Ovary (tissue), 9 donors: ENCODE data around the gene HIVEP3. TPM values are rescaled to one million over a fixed set of nuclear protein-coding genes. Genes with fewer than 3 reads are reported as not detected.
A peak's percentile ranks its signal among the peaks of the same experiment; 100 is the strongest.

Experiments
- DNase-seq, 5 donors: peaks; one replicate each; pipeline ENCODE4 v3.0.0-alpha.2; 2019 to 2020
- H3K27ac ChIP-seq, 2 donors: fragments of 200-600 bp; one replicate each; pipeline versions ENCODE4 v1.5.1 to v1.8.0; 2019 to 2022
- H3K27me3 ChIP-seq: fragments of 200-600 bp; one replicate; pipeline ENCODE4 v1.8.0; 2022
- H3K36me3 ChIP-seq: fragments of 200-600 bp; sonication (generic); one replicate; pipeline ENCODE4 v1.5.1; 2019
- H3K4me1 ChIP-seq: one replicate; pipeline ENCODE4 v1.8.1; 2013; ENCODE audit warnings: mild to moderate bottlenecking, moderate library complexity; ENCODE audit not compliant: insufficient read depth
- H3K4me3 ChIP-seq: fragments of 200-600 bp; sonication (generic); one replicate; pipeline ENCODE4 v1.5.1; 2017
- H3K9me3 ChIP-seq, 2 donors: fragments of 200-600 bp in 1 of 2; sonication (generic) in 1 of 2; one replicate each; pipeline versions ENCODE4 v1.5.1 to v1.8.1; 2013 to 2019; ENCODE audit warnings: mild to moderate bottlenecking in 1 of 2, moderate library complexity in 1 of 2
- EP300 ChIP-seq: sonication (generic); formaldehyde crosslinking; IDR thresholded peaks from one replicate; pipeline ENCODE4 v1.6.1; 2017; ENCODE audit warnings: antibody characterized with exemption
- POLR2A ChIP-seq: fragments of 450-650 bp; IDR thresholded peaks from one replicate; pipeline ENCODE4 v1.6.1; 2017; ENCODE audit warnings: antibody characterized with exemption, mild to moderate bottlenecking, moderate library complexity
- WGBS, 3 donors: extraction: QIAGEN DNeasy Blood & Tissue Kit in 1 of 3; methylation state at CpG; one replicate each; pipeline versions ENCODE4 v1.1.5 to v1.1.7; 2013 to 2017; 5-methylcytosine and 5-hydroxymethylcytosine counted together
- intact Hi-C, 4 donors: fragments of 100-400 bp; cut with DNase I; formaldehyde crosslinking; loops; one replicate each; pipeline versions ENCODE4 v1.11.0 to v1.15.1; 2022 to 2023
- polyA plus RNA-seq, 2 donors: library from polyadenylated mRNA; stranded (reverse); fragments of 200-250 nt in 1 of 2; fragments of 350-450 nt in 1 of 2; fragmentation: Illumina TruSeq in 1 of 2; extraction: RNeasy Lipid Tissue Mini Kit (QIAGEN cat#74804) in 1 of 2; gene quantifications; one replicate each; pipeline ENCODE4 v1.2.3, GENCODE V29; 2013 to 2014
- total RNA-seq, 7 donors: library from RNA; depleted of rRNA in 2 of 7; stranded (reverse); fragments of >200 nt in 2 of 7; fragmentation: NEBNext Ultra II Directional in 3 of 7; extraction: Animal tissue kit (Norgen Biotek cat#: 25700) in 3 of 7; gene quantifications; one replicate each; pipeline versions ENCODE4 v1.1.0 to v1.2.4, GENCODE V29; 2016 to 2023
- TF ChIP-seq, protein P1 (sequence below), 3 donors: fragments of 450-650 bp in 2 of 3; fragments of 200-600 bp in 1 of 3; IDR thresholded peaks; one replicate each; pipeline versions ENCODE4 v1.5.1 to v1.8.0; 2016 to 2022; ENCODE audit warnings: antibody characterized with exemption in 3 of 3, mild to moderate bottlenecking in 1 of 3
- donor health status: DM: no; HTN: no; CAD: no; lungs with moderate emphysema.
- donor health status: DM: no; HTN: no; CAD: no.
- donor health status: Bipolar disorder and iron deficiency.
- donor health status: DM: yes; HTN: yes; CAD: no.
- donor health status: DM: no; HTN: no; CAD: no.
- donor health status: DM: yes; HTN: yes; CAD: no.

HIVEP3 gene
- total and polyA plus RNA-seq, 9 donors: 3.0 to 7.5 (median 5.2) TPM

DNA sequence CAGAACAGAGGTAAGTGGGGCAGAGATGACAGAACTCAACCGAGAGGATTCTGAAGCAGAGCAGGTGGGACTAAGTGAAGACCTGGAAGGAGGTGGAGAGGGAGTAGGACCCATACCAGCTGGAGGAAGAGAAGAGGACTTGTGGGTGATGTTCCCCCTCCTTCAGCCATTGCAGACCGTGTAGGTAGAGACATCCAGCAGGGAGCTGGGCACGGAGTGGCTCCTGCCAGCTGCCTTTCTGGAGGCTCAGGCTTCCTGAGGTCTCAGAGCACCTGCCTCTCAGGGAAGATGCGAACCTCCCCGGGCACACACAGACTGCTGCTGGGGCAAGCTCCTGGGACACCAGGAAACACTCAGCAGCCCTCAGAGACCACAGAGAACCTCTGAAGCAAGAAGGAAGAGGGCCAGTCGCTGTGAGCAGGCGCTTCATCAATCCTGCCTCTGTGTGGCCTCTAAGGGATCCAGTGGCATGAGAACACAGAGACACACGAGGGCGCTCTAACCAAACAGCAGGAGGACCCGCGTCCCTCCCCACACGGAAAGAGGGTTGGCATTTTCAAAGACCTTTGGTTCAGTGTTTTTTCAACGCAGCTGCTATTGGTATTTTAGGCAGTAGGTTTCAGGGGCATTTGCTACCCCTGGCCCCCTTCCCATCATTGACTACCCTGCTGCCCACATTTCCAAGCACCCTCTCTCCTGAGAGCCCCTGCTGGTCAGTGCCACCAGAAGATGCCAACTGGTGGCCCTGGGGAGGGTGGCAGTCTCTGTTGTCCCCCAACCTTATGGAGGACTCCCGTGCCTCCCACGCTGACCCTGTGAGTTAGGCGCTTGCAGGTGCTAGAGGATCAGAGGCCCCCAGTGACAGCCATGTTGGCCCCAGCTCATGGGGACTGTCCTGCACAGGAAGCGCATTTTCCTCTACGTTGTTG is 344.7 kb downstream of the HIVEP3 start:
- 31 to 36% (median 35%) methylated on average over 18 of the region's 18 CpGs for WGBS, 3 donors
- DNase-seq: peak; percentile 62 to 82 (median 73)
- H3K27me3 ChIP-seq: no peaks in the 10 kb centered on the region
- H3K27ac ChIP-seq: no peak overlapping the region
- H3K4me1 ChIP-seq: no peaks in the 10 kb centered on the region
- no peaks in the 10 kb centered on the region for H3K36me3 ChIP-seq
- H3K4me3 ChIP-seq: no peak overlapping the region
- TF ChIP-seq, protein P1, sequence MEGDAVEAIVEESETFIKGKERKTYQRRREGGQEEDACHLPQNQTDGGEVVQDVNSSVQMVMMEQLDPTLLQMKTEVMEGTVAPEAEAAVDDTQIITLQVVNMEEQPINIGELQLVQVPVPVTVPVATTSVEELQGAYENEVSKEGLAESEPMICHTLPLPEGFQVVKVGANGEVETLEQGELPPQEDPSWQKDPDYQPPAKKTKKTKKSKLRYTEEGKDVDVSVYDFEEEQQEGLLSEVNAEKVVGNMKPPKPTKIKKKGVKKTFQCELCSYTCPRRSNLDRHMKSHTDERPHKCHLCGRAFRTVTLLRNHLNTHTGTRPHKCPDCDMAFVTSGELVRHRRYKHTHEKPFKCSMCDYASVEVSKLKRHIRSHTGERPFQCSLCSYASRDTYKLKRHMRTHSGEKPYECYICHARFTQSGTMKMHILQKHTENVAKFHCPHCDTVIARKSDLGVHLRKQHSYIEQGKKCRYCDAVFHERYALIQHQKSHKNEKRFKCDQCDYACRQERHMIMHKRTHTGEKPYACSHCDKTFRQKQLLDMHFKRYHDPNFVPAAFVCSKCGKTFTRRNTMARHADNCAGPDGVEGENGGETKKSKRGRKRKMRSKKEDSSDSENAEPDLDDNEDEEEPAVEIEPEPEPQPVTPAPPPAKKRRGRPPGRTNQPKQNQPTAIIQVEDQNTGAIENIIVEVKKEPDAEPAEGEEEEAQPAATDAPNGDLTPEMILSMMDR (IDR thresholded peaks at IDR 0.05): peak; percentile 45 to 59 (median 51)
- no peak for TF ChIP-seq POLR2A
- intact Hi-C loops: loop anchor here in 3 of 4 donors (10.0 kb wide), 1 partner anchor 601 kb away; no protein-coding TSS in a partner anchor
- no peaks in the 10 kb centered on the region for H3K9me3 ChIP-seq

DNA sequence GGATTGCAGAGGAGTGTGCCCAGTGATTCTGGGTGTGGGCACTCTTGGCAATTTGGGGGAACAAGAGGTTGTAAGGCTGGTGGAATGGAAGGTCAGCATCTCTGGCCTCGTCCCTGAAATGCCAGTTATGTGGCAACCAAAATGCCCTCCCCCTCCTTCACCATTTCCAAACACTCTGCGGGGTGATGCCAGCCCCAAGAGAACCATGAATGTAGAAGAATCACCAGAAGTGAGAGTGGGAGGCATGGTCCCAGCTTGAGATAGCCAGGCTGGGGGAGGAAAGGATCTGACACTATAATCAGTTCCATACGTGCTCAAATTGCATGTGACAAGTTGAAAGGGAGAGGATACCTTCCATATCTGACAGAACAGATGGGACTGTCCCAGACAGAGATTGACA is 345.5 kb downstream of the HIVEP3 start:
- Histone ChIP-seq H3K27me3 (no peaks in the 10 kb centered on the region), H3K9me3 (no peaks in the 10 kb centered on the region), H3K4me3 (no peak overlapping the region), H3K36me3 (no peaks in the 10 kb centered on the region), H3K27ac (no peak overlapping the region), H3K4me1 (no peaks in the 10 kb centered on the region)
- TF ChIP-seq, protein P1 (IDR thresholded peaks at IDR 0.05): no peak
- TF ChIP-seq EP300 (no peak), POLR2A (no peak)
- intact Hi-C loops: loop anchor here in 3 of 4 donors (10.0 kb wide), 1 partner anchor 602 kb away; no protein-coding TSS in a partner anchor
- WGBS, 3 donors: 86 to 89% (median 86%) methylated on average over 3 of the region's 3 CpGs
- DNase-seq: no peak

DNA sequence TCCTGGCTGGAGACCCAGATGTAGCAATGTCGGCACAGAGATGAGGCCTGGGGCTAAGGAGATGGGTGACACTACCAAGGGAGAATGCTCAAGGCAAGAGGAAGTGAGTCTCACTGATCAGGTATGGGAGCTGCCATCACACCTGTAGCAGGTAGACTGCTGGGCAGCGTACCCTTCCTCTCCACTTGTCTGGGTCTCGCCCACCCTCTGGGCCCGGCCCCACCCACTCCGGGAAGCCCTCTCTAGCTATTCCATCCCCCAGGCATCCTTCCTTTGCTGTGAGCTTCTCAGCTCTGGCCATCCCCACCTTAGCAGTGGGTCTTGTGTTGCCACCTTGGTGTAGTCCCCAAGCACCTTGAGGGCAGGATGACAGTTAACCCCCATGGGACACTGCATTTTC is 346.5 kb downstream of the HIVEP3 start:
- Histone ChIP-seq H3K4me1 (no peaks in the 10 kb centered on the region), H3K27ac (no peak overlapping the region), H3K9me3 (no peaks in the 10 kb centered on the region), H3K27me3 (no peaks in the 10 kb centered on the region), H3K36me3 (no peaks in the 10 kb centered on the region), H3K4me3 (no peak overlapping the region)
- DNase-seq: no peak
- 76 to 92% (median 90%) methylated on average over 5 of the region's 5 CpGs for WGBS, 3 donors
- no peak for TF ChIP-seq POLR2A
- TF ChIP-seq, protein P1 (IDR thresholded peaks at IDR 0.05): no peak
- no peak for TF ChIP-seq EP300
- intact Hi-C loops: loop anchor here in 3 of 4 donors (10.0 kb wide), 1 partner anchor 603 kb away; no protein-coding TSS in a partner anchor

DNA sequence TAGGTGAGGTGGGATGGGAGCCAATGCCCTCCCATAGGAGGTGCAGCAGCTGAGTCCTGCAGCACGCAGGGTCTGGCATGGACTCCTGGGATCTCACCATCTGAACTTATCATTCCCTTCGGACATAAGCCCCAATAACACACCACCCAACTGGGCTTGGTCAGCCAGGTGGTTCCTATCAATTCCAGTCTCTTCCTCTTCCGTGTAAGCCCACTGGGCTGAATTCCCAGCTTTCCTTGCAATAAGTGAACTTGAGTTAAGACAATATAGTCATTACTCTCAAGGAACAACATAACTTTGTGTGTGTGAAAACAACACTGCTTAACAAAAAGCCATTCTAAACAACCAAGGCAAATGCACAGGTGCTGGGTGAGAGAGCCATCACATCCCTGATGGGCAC is 347.7 kb downstream of the HIVEP3 start:
- no peaks in the 10 kb centered on the region for H3K36me3 ChIP-seq
- WGBS, 3 donors: 13 to 37% (median 24%) methylated on average over 3 of the region's 3 CpGs
- H3K4me3 ChIP-seq: no peak overlapping the region
- no peaks in the 10 kb centered on the region for H3K9me3 ChIP-seq
- intact Hi-C loops: loop anchor here in 3 of 4 donors (10.0 kb wide), 1 partner anchor 604 kb away; no protein-coding TSS in a partner anchor
- H3K4me1 ChIP-seq: no peaks in the 10 kb centered on the region
- no peak for DNase-seq
- no peak overlapping the region for H3K27ac ChIP-seq
- TF ChIP-seq POLR2A (no peak), EP300 (no peak)
- TF ChIP-seq, protein P1 (IDR thresholded peaks at IDR 0.05): no peak
- no peaks in the 10 kb centered on the region for H3K27me3 ChIP-seq
